Measurements from ENCODE around the gene SGMS1. TPM values are rescaled to one million over a fixed set of nuclear protein-coding genes. Genes with fewer than 3 reads are reported as not detected.

The SGMS1 gene
- total and polyA plus RNA-seq, 2 experiments from 2014 or later: 15.0 to 34.7 TPM

- H3F3A ChIP-seq (replicated peaks; ENCODE audit: low read depth): no peaks in the 10 kb centered on the region
- H3K9me2 ChIP-seq (ENCODE audit: insufficient read depth): no peaks in the 10 kb centered on the region
- H3K4me1 Mint-ChIP-seq: peaks cover 42% of the 10 kb centered on the region
Measured at GRCh38 chr10:50631052-50631451, 7.3 kb upstream of the SGMS1 start.

GRCh38 chr10:50629495-50630122 is 5.9 kb upstream of the SGMS1 start:
- no peaks in the 10 kb centered on the region for H4K20me1 ChIP-seq (replicated peaks; ENCODE audit: insufficient read depth)
- no peaks in the 10 kb centered on the region for H3F3A ChIP-seq (replicated peaks; ENCODE audit: low read depth)
- no peaks in the 10 kb centered on the region for H3K36me3 ChIP-seq (ENCODE audit: insufficient read depth)
- peak overlapping the region; percentile 7; the same call in 1 of the 2 replicates for H3K27ac ChIP-seq (ENCODE audit: low read depth)
- peaks cover 45% of the 10 kb centered on the region for H3K4me1 Mint-ChIP-seq
- H3K79me2 ChIP-seq (replicated peaks; ENCODE audit: insufficient read depth): no peaks in the 10 kb centered on the region
- DNase-seq (ENCODE audit: low spot score) (peak; percentile 57), ATAC-seq (peak; percentile 25)
- H3K27me3 Mint-ChIP-seq (ENCODE audit: insufficient read depth, low read depth, poor library complexity): peaks cover 1% of the 10 kb centered on the region
- no peaks in the 10 kb centered on the region for H3K9me3 Mint-ChIP-seq
- peak overlapping the region; percentile 3; the same call in 1 of the 2 replicates for H3K4me2 ChIP-seq
- no peaks in the 10 kb centered on the region for H3K9me2 ChIP-seq (ENCODE audit: insufficient read depth)
- TF ChIP-seq STAT1 (IDR thresholded peaks at IDR 0.05; ENCODE audit: unreplicated experiment) (no peak), ZNF462 (CRISPR knock-in tag; IDR thresholded peaks at IDR 0.05) (peak; percentile 69)
- H3K36me3 Mint-ChIP-seq (ENCODE audit: low read depth): peaks cover 3% of the 10 kb centered on the region; the same call in 1 of the 3 replicates
- H3K4me3 ChIP-seq: no peak overlapping the region
- H3K4me1 ChIP-seq (ENCODE audit: insufficient read depth): peaks cover 33% of the 10 kb centered on the region
- H3K27ac Mint-ChIP-seq: peak overlapping the region; percentile 78; the same call in 1 of the 2 replicates
- peak overlapping the region; percentile 15; the same call in 1 of the 3 replicates for H3K4me3 Mint-ChIP-seq
- no peaks in the 10 kb centered on the region for H3K27me3 ChIP-seq (ENCODE audit: insufficient read depth)
- no peak overlapping the region for H2AFZ ChIP-seq

More at GRCh38 chr10:50631052-50631451, 7.3 kb upstream of the SGMS1 start:
- Histone ChIP-seq H3K4me1 (ENCODE audit: insufficient read depth) (peaks cover 32% of the 10 kb centered on the region), H4K20me1 (replicated peaks; ENCODE audit: insufficient read depth) (no peaks in the 10 kb centered on the region), H3K27ac (ENCODE audit: low read depth) (no peak overlapping the region), H2AFZ (0 out of 2 replicates have a peak overlapping the region, but pooled peaks have one; percentile 19), H3K79me2 (replicated peaks; ENCODE audit: insufficient read depth) (no peaks in the 10 kb centered on the region), H3K36me3 (ENCODE audit: insufficient read depth) (no peaks in the 10 kb centered on the region), H3K4me2 (no peak overlapping the region), H3K27me3 (ENCODE audit: insufficient read depth) (no peaks in the 10 kb centered on the region), H3K4me3 (no peak overlapping the region)
- TF ChIP-seq JUNB (IDR thresholded peaks at IDR 0.05; ENCODE audit: unreplicated experiment): no peak
- no peak for TF ChIP-seq POLR2AphosphoS5 (IDR thresholded peaks at IDR 0.05; ENCODE audit: low read depth)
- no peak for TF ChIP-seq CREB1 (CRISPR knock-in tag; IDR thresholded peaks at IDR 0.05; ENCODE audit: low read depth)
- TF ChIP-seq CTCF (conservative IDR thresholded peaks at IDR 0.05; ENCODE audit: low read depth in 2 of 2): no peak
- no peak for TF ChIP-seq NANOG (IDR thresholded peaks at IDR 0.05; ENCODE audit: borderline replicate concordance)
- no peak for TF ChIP-seq STAT1 (IDR thresholded peaks at IDR 0.05; ENCODE audit: unreplicated experiment)
- TF ChIP-seq ZNF114 (CRISPR knock-in tag; IDR thresholded peaks at IDR 0.05): no peak
- peaks cover 3% of the 10 kb centered on the region; the same call in 1 of the 3 replicates for H3K36me3 Mint-ChIP-seq (ENCODE audit: low read depth)
- no peaks in the 10 kb centered on the region for H3K9me3 Mint-ChIP-seq
- H3K27ac Mint-ChIP-seq: no peak overlapping the region
- no peaks in the 10 kb centered on the region for H3K27me3 Mint-ChIP-seq (ENCODE audit: insufficient read depth, low read depth, poor library complexity)
- ATAC-seq: no peak
- no peak overlapping the region for H3K4me3 Mint-ChIP-seq
- DNase-seq (ENCODE audit: low spot score): no peak
